ENCODE data around the gene FAM78B.

FAM78B gene

DNA sequence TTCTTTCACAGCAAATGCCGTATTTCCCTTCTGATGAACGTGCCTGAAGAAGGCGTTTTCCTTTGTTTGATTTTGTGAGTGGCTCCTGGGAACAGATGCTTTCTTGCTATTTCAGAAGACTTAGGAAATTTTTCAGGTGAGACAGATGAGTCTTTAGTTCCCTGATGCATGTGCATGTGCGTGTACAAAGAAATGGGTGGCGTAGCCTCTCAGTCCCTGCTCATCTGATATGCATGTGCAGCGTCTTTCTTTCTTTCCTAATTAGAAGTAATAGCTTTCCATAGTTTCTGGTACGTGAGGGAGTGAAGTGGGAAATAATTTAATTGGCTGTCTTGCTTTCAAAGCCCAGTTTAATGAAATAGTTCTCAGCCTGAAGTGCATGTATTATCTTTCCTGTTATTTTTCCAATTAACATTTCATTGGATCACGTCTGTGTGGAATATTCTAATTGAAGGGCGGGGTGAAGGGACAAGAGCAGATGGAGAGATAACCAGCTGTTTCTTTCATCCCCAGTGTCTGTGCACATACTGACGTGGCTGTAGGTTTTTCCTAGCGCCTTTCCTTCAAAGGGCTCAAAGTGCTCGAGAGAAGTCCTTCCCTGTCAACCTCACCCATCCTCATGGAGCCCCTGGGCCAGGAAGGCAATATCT, 104.3 kb downstream of the FAM78B start:
- TF ChIP-seq POLR2A (IDR thresholded peaks at IDR 0.05; ENCODE audit: low read length), result no peak
- TF ChIP-seq GATA1 (IDR thresholded peaks at IDR 0.05; ENCODE audit: low read depth, low read length), result no peak
- no peak for DNase-seq

DNA sequence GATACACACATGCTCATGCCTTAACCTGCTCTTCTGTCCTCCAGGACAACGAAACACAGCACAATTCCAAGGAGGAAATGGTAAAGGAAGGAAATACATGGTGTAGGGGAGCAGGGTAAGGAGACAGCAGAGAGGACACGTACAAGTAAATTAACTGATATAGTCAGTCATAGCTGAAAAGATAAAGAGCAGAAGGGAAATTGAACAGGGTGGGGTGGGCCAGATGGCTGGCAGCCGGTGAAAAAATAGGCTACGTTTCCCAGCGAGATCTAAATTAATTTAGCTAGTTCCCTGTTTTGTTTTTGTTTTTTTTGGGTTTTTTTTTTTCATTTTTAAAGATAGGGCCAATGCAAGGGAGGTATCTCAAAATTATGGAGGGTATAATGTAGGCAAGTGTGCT, 109.2 kb downstream of the FAM78B start:
- no peak for DNase-seq
- TF ChIP-seq GATA1 (IDR thresholded peaks at IDR 0.05; ENCODE audit: low read depth, low read length) (no peak), POLR2A (IDR thresholded peaks at IDR 0.05; ENCODE audit: low read length) (no peak)

DNA sequence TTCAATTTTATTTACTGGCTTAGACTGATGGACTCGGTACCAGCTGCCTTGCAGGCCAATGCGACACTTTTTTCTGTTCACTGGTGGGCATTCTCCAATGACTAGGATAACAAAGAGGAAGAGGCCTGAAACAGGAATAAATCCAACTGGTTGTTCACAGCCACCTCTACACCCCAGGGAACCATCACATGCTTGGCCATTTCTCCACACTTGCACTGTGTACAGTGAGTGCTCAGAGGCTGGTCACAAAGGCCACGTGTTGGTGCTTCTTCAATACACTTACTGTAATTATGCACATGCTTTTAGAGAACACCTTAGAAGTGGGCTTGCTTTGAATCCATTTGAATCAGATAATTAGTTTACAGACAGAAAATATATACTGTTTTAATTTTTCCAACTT, 113.4 kb downstream of the FAM78B start:
- TF ChIP-seq GATA1 (IDR thresholded peaks at IDR 0.05; ENCODE audit: low read depth, low read length) (no peak), POLR2A (IDR thresholded peaks at IDR 0.05; ENCODE audit: low read length) (no peak)

DNA sequence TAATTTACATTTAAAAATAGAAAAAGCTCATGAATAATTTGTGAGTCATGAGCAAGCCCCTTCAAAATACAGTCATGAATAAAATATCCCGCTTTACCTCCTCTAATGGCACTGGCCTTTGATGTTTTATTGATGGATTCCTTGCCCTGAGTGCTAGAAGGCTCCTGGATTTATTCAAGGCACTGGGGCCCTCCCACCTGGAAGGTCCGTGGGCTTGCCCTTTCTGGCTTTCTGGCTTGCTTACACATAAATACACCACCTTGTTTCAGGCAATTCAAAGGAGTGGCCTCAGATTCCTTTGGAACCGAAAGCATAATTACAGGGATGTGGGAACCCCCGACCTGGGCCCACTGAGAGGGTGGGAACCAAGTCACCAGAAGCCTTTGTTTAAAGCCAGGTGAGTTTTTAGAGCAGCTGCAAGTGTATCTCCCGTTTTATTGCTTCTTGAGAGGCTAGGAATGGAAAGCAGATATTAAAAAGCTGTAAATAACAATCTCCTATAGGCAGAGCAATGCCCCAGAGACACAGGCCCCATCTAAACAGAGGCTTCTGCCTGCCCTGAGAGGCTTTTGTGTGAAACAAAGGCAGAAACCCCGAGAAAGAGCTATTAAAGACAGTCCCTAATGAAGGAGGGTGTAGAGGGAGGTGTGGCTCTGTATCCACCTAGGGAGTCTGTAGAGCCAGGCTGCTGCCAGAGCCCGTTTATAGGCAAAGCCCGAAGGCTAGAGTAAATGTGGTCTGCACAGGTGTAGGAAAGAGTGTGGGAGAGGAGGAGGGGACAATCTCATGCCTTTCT, 126.4 kb downstream of the FAM78B start:
- TF ChIP-seq GATA1 (IDR thresholded peaks at IDR 0.05; ENCODE audit: low read depth, low read length), result no peak
- no peak for DNase-seq

More for the DNA sequence above, 113.4 kb downstream of the FAM78B start:
- no peak for DNase-seq

DNA sequence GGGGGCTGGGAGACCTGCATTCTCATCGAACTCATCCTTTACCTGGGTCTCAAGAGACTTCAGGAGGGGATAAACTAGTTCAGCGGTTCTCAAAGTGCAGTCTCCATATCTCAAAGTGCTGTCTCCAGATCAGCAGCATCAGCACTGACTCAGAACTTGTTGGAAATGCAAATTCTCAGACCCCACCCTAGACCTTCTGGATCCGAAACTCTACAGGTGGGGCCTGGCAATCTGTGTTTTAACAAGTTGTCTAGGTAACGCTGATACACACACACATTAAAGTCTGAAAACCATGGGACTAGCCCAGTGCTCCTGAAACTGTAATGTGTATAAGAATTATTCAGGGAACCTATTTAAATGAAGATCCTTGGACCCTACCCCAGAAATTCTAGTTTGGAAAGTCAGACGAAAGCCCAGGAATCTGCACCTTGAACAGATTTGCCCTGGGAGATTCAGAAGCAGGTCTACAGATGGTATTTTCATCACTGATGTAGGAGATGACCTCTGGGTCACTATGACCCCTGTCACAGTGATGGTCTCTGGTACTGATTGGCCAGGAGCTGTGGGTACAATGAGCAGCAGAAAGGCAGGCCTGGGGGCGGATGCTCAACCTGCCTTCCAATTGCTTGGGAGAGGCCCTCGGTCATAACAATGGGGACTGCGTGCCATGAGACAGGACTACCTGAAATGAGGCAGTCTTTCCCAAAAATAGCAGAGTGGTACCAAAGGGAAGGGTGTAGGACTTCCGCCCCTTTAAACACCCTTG, 127.2 kb downstream of the FAM78B start:
- no peak for DNase-seq
- TF ChIP-seq POLR2A (IDR thresholded peaks at IDR 0.05; ENCODE audit: low read length), result no peak
- no peak for TF ChIP-seq GATA1 (IDR thresholded peaks at IDR 0.05; ENCODE audit: low read depth, low read length)

DNA sequence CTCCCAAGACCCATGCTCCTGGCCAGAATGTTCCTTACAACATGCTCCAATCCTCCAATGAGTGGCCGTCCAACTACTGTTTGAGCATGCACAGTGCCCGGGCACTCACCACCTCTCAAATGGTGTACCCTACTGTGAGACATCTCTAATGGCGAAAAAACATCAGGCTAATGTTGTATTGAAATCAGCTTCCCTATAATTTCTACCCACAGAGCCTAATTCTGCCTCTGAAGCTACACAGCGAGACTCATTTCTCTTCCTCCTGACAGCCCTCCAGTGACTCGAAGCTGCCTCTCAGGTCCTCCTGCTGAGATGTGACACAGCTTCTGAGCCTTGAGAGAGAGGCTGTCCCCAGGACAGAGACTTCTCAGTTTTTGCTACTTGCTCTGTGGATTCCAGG, 130.7 kb downstream of the FAM78B start:
- TF ChIP-seq GATA1 (IDR thresholded peaks at IDR 0.05; ENCODE audit: low read depth, low read length) (no peak), POLR2A (IDR thresholded peaks at IDR 0.05; ENCODE audit: low read length) (no peak)
- DNase-seq, result no peak

DNA sequence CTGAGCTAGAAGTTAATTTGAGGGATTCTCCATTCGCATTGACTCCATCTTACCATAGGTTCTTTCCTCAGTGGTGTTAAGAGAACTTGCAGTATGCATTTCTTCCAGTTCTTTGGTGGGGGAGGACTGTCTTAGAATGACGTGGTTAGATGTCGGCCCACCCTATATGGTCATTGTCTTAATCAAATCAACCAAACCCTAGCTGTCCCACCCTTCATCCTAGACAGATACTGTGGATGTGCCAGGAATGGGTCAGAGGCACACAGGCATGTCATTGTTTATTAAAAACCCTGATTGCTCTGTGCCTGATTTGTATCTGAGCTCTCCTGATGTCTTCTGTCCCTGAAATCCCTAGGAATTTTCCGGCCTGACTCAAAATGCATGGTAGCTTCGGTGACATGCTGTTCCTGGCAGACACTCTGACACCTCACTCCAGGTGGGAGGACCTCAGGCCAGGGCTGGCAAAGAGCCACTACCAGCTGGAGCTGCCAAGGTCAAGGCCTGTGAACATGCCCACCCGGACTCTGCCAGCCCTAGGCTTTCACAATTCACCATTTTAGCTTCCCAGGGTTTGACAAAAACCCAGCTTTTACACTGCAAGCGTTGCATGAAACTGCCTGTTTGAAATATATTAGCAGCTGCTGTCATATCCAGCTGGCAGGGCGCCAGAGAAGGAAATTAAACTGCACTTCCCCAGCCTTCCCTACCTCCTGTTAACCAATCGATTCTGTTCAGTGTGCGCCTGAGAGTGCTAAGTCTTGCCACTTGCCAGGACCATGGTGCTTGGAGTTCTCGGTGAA, 134.0 kb downstream of the FAM78B start:
- no peak for TF ChIP-seq POLR2A (IDR thresholded peaks at IDR 0.05; ENCODE audit: low read length)
- TF ChIP-seq GATA1 (IDR thresholded peaks at IDR 0.05; ENCODE audit: low read depth, low read length), result no peak
- no peak for DNase-seq

- TF ChIP-seq POLR2A (IDR thresholded peaks at IDR 0.05; ENCODE audit: low read length), result no peak
- TF ChIP-seq GATA1 (IDR thresholded peaks at IDR 0.05; ENCODE audit: low read depth, low read length), result no peak
- DNase-seq, result no peak
Measured at GRCh38 chr1:166031932-166032571, 134.7 kb downstream of the FAM78B start.

DNA sequence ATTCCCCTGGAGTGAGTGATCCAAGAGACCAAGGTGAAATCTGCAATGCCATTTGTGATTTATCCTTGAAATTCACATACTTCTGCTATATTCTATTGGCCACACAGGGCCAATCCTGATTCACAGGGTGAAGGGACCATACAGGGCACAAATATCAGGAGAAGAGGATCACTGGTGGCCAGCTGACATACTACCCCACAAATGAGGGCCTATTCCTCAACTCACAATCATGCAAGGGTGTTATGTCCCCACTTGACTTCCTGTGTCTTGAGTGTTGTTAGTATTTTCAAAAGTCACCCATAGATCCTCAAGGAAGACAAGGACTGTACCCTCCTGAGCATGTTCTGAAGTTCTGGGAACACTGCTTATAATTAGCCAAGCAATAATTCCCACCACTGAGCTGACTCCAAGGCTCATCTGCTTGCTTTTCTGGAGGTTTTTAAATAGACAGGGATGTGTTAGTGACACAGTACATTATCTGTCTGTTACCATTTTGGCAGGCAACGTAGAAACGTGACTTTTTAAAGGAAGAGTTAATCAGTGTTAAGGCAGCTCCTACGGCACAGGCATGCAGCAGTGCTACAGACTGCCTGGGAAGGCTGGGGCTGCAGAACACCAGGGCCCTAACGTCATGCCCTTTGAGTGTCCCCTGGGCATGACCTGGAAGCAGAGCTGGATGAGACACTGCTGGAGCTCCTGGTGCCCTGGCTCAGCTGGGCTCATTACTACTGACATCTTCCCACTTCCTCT, 137.4 kb downstream of the FAM78B start:
- no peak for DNase-seq
- TF ChIP-seq GATA1 (IDR thresholded peaks at IDR 0.05; ENCODE audit: low read depth, low read length) (no peak), POLR2A (IDR thresholded peaks at IDR 0.05; ENCODE audit: low read length) (no peak)

DNA sequence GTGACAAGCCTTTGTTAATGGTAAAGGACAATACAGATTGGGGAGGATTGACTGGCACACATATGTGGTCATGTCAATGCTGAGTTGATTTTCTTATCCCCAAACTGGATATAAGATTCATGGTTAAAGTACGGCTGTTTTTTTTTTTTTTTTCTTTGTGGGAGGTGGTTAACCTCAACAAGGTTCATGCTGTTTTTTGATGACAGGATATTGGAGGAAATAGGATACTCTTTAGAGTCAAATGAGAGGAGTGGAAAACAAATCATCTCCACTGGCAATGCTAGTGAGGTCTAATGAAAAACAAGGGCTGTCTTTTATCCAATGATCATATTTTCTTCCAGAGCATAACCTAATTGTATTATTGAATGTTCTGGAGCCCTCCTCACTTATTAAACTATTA, 140.2 kb downstream of the FAM78B start:
- no peak for DNase-seq
- TF ChIP-seq GATA1 (IDR thresholded peaks at IDR 0.05; ENCODE audit: low read depth, low read length), result no peak
- TF ChIP-seq POLR2A (IDR thresholded peaks at IDR 0.05; ENCODE audit: low read length), result no peak

GRCh38 chr1:166026143-166026542, 140.7 kb downstream of the FAM78B start:
- no peak for DNase-seq

GRCh38 chr1:166020210-166020609, 146.6 kb downstream of the FAM78B start:
- no peak for DNase-seq

More at GRCh38 chr1:166026143-166026542, 140.7 kb downstream of the FAM78B start:
- TF ChIP-seq GATA1 (IDR thresholded peaks at IDR 0.05; ENCODE audit: low read depth, low read length) (no peak), POLR2A (IDR thresholded peaks at IDR 0.05; ENCODE audit: low read length) (no peak)

More at GRCh38 chr1:166020210-166020609, 146.6 kb downstream of the FAM78B start:
- TF ChIP-seq POLR2A (IDR thresholded peaks at IDR 0.05; ENCODE audit: low read length) (no peak), GATA1 (IDR thresholded peaks at IDR 0.05; ENCODE audit: low read depth, low read length) (no peak)
